Activated CD4-positive, alpha-beta T cell treated with anti-CD3 and anti-CD28 coated beads for 48 hours (primary cell): ENCODE data around the gene TMEM255B.

Experiments
- DNase-seq: peaks from one replicate; pipeline ENCODE4 v3.0.0-alpha.2; 2020

TMEM255B gene

DNA sequence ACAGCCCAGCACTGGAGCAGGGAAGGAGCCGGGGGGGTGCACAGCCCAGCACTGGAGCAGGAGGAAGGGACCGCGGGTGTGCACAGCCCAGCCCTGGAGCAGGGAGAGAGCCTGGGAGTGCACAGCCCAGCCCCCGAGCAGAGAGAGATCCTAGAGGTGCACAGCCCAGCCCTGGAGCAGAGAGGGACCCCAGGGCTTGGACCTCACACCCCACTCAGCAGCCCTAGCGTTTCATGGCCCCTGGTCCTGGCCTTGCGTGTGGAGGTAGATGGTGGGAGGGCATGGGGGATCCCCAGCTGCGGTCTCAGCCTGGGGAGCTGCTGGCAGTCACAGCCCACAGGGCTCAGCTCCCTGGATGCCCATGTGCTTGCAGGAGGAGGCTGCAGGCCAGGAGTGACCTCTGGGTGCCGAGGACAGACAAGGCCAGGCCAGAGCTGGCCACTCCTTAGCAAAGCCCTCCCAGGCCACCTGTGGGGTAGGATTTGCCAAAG lies 79.7 kb downstream of the TMEM255B start:
- DNase-seq: no peak

DNA sequence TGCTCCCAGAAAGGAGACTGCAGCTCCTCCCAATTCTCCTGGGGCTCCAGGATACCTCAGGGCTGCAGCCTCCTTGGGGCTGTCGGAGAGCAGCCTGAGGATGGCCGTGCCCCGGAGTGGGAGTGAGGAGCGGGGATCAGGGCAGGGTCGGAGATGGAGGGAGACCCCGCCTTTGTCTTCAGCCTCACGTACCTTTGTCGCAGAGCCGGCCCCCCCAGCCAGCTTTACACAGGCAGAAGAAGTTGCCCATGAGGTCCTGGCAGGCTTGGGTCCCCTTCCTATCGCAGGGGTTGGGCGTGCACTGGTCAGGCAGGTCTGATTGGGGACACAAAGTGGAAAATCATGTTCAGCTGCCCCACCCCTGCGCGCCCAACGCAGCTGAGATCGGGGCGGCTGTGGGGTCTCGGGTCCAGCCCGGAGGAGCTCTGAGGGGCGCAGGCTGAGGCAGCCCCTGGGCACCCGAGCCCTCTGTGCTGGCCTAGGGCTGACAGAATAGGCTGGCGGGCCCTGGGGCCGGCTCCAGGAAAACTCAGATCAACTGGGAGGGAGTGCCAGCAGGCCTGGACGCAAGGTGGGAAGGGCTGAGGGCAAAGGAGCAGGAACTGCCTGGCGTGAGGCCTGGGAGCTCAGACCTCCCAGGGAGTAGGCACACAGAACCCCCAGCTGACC lies 80.6 kb downstream of the TMEM255B start:
- DNase-seq: no peak

DNA sequence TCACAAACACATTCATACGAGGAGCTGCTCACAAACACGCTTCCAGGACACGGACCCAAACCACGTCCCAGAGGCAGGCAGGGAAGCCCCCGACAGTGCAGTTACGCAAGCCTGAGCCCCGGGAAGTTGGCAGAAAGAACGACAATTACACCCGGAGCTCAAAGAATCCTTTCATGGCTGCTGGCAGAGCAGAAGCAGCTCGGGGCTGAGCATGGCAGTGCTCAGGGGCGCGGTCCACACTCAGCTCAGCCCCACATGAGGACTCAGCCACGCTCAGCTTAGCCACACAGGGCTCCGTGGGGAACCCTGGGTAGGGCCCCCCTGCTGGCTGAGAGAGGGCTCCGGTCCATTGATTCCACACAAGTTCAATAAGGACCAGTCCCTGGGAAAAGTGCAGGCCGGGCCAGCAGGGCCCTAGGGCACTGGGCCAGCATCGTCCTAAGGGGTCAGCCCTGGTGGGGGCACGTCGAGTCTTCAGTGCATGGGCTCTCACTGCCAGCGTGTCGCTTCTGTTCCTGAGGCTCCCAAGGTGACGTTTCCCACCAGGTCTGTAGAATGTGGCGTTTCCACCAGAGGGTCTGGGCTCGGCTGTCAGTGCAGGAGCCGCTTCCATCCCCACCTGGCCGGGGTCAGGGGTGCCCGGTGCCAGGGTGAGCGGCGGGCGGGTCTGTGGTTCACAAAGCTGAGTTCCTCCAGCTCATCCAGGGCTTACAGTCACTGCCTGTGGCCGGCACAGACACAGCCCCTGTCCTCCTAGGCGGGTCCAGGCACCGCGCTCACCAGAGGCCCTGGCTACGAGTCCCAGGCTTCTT lies 81.7 kb downstream of the TMEM255B start:
- no peak for DNase-seq

DNA sequence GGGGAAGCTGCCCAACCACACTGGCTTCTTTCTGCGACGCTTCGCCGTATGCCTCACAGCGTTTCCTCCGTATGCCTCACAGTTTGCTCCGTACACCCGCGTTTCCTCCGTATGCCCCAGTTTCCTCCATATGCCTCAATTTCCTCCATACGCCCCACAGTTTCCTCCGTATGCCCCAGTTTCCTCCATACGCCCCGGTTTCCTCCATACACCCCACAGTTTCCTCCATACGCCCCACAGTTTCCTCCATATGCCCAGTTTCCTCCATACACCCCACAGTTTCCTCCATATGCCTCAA lies 82.3 kb downstream of the TMEM255B start:
- no peak for DNase-seq

DNA sequence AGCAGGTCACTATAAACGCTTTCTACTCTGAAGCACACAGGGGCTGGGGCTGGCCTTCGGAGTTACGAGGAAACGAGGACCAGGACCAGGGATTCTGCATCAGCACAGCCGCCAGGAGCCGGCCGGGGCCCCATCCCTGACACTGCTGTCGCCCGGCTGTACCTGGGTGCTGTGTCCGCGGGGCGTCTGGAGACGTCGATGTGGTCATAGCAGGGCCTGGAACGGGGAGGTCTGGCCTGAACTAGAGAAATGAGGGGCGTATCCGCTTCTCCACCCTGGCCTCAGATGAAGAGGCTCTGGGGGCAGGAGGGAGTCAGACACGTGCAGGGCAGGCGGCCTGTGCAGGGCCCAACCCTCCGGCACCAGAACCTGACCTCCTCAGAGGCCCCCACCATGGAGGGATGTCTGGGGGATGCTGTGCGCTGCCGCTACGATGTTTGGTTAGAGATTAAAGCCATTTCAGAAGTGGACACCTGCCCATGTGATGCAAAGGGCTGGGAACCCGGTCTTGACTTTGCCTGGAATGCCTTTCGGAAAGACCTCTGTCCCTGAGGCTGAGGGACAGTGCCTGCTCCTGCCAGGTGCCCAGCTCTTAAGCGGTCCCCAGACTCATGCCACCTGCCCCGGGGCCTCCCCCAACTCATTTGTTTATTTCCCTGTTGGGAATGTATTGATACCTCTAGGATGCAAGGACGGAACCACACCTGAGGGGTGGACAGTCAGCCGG lies 83.5 kb downstream of the TMEM255B start:
- no peak for DNase-seq

DNA sequence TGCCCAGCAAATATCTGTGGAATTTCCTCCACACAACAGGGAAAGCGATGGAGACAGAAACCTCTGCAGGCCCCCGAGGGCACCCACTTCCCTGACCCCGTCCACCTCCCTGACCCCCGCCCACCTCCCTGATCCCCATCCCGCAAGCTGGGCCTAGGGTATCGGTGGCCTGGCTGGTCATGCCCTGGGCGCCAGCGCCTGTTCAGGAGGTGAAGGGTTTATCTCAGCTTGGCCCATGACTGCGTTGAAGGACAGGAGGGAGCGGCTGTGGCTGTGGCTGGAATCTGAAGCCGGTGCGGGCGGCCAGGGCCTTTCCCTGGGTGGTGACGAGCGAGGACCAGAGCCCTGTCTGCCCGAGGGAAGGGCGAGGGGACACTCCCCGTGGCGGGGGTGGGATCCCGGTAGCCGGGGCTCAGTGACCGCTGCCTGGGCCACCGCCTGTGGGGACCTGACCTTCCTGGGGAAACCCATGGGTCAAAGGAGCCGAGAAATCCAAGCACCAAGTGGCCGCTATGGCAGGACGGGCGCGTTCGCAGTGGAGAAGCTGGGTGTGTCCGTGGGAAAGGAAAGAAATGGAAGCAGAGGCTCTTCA lies 84.1 kb downstream of the TMEM255B start:
- no peak for DNase-seq

DNA sequence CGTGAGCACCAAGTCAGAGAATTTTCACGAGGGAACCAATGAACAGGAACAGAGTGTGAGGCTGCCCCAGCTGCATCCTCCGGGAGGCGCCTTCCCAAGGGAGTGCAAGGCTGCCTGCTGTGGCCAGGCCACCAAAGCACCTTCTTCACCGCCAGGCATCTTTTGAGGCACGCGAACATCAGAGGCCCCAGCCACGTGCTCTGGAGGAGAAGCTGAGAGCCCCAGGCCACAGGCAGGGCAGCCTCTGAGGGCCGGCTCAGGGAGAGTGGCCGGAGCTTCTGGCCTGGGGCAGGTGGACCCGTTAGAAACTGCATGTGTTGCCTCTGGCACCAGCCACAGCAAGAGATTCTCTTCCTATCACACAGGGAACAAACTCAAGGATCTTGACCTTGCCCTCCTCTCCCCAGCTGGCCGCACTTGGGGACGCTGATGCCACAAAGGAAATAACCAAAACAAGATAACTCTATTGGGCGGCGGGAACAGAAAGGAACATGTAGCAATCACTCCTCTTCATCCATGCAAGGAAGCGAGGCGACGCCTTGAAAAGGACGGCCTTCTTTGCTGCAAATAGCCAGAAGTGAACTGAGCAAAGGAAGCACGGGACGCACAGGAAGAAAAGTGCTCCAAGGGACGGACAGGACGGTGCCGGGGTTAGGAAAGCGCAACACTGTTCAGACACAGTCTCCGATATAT lies 85.0 kb downstream of the TMEM255B start:
- no peak for DNase-seq

DNA sequence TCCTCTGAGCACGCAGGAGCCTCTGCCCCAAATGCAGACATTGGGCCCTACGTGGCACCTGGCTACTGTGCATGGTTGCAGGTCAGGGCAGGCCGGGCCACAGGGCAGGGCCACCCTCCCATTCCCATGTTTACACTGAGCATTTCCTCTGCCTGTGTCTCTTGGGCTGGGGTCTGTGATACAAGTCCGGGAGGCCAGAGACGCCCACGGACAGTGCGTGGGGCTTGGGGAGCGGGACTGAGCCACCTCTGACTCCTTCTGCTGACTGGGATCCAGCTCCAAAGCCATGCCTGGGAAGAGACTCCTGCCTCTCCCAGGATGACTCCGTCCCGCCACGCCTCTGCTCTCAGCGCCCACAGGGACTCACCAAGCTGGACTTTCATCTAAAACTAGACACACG lies 86.0 kb downstream of the TMEM255B start:
- no peak for DNase-seq

DNA sequence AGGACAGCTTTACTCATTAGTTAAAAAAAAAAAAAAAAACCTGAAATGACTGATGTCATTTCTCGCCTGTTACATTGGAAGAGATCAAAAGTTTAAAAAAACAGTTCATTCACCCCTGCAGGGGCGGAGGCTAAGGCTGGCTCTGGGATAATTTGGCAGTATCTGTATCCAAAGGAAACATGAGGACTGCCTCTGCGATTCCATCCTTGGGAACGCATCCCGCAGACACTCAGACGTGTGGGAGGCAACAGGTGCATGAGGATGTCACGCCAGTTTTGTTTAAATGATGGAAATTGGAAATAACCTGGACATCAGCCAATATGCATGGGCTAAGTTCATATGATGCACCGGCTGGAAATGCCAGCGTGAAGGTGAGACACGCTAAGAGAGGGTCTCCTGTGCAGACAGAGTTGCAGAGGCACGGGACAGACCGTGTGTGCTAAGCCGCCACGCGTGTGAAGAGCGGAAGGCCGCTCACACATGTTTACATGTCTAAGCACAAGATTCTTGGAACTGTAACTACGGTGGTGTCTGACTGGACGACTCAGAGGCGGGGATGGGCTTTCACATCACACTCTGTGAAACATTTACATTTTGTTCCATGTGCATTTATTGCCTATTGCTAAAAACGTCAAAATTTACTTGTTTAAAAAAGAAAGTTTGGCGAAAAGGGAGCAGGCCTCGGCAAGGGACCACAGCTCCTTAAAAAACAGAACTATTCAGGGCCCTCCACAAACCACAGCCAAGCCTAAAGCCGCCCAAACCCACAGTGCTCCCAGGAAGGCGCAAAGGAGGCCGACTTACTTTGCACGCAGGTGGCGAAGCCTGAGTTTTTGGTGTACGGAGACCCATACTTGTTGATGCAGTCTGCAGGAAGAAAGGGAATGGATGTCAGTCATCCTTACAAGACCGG lies 87.0 kb downstream of the TMEM255B start:
- no peak for DNase-seq

DNA sequence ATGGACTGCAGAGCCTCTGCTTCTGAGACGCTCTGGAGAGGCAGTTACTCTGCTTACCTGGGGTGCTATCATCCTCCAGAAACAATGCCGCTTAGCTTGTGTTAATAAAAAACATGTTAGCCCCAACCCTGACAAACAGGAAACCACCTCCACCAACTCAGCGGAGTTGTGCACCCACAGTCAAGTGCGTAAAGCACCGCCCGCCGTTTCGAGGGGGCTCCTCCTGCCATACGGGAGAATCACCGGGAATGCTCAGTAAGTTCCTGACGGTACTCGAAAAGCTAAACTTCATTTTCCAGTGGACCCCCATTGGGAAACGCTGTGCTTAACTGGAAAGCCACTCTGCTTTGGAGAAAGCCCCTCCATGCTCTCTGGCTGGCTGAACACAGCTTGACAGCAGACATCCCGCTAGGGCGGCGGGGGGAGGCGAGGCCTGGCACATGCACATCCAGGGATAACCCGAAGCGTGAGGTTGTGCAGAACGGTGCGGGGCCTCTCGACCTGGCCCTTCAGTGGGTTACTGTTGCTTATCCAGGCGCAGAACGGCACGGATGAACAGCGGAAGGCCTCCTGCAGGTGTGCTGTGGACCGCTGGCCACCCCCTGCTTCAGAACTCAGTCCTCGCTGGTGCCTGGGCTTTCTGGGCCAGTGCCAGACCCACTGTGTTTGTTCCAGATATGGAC lies 87.8 kb downstream of the TMEM255B start:
- no peak for DNase-seq

DNA sequence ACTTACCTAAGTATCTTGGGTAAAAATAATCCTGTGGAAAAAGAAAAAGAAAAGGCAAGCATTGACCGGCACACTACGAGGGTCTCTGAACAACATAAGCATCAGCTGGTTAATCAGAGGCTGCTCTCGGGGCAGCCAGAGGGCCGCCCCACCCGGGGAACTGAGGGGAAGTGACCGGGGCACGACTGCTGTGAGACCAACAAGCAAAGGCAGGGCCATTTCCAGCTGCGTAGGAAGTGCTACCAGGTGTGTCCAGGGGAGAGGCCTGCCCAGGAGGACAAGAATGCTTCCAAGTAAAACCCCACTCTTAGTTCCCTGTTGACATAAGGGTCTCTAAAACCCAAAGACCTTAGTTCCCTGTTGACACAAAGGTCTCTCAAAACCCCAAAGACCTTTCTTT lies 89.0 kb downstream of the TMEM255B start:
- no peak for DNase-seq

DNA sequence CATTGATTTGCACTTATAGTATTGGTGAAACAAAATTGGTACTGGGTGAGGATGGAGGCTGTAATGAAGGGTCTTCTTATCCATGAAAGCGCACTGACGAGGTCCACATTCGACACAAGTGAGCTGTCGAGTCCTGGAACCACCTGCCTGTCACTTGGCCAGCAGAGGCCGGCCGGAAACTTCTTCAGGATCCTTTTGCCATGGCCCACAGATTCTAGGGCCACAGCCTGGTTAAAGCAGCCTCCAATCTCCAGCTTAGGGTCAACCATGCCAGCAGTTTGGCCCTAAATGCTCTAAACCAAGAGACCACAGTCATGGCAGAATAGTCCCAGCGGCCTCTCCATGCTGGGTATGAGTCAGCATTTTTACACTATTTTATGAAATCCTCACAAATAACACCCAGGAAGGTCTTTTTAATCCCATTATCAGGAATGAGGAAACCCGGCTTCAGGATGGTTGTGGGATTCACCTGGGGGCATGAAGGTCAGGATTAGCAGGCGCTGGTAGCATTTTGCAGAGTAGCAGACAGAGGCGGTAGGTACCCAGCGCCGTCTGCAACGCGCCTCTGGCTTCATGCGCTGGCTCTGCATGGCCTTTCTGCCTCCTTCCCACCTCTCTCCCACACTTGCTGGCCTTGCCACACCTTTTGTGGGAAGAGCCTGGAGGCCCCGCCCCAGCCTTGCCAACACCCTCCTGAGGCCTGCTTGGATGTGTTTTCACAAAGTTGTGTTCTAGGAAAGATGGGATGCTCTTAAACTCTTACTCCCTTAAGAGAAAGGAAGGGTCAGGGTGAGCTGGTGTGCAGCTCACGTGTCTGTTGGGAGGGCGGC lies 89.6 kb downstream of the TMEM255B start:
- DNase-seq: no peak

DNA sequence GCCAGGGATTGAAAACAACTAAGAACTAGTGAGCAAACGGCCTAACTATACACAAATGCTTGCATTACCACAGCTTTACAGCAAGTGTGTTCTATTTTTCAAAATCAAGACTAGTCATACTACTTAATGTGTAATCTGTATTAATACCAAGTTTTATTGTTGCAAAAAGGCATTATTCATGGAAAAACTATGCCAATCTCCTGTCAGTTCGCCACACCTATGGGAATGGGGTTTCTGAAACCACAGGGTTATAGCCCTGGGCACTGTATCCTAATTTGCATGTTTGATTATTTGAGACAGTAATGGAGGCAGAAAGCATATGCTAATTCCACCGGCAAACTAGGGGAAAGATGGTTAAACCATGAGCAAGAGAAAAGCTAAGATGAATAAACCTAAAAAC lies 90.5 kb downstream of the TMEM255B start:
- DNase-seq: no peak

DNA sequence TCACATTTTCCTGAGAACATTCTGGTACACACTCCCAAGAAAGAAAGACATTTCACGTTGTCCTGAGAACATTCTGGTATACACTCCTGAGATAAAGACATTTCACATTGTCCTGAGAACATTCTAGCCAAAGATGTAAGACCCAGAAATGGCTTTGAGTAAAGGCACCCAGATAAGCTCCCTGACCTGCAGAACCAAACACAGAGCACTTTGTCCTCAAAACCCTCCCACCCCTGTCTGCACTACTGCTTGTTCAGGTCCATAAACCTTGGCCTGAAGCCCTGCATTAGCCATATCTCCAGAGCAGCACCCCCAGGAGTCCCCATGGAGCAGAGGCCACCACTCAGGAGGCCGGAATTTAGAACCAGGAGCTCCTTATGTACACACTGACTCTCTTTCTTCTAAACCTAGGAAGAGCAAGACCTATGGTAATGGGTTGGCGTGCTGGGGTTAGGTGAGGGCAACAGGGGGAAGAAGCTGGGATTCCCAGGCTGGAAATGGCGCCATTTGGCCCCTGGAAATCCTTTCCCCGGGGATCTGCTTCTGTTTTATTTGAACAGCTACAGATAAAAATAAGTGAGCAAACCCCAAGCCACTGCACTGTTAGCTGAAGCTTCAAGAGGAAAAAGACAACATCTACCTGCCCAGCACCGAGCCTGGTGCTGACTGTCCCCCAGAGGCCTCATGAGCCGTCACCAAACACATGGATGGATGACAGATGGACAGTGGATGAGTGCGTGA lies 91.1 kb downstream of the TMEM255B start:
- DNase-seq: no peak

DNA sequence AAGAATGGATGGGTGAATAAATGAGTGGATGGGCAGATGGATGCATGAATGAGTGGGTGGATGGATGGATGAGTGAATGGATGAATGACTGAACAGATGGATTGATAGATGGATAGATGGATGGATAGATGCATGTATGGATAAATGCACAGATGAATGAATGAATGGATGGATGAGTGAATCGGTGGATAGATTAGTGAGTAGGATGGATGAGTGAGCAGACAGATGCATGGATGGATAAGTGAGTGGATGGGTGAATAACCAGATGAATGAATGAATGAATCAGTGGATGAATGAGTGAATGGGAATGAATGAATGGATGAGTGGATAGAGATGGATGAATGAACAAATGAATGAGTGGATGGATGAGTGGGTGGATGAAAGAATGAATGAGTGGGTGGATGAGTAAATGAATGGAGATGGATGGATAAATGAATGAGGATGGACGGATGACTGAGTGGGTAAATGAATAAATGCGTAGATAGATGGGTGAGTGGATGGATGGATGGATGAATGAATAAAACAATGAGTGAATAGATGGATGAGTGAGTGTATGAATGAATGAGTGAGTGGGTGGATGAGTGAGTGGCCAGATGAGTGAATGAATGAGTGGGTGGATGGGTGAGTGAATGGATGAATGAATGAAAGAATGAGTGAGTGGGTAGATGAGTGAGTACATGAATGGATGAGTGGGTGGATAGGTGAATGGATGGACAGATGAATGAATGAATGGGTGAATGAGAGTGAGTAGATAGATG lies 91.9 kb downstream of the TMEM255B start:
- DNase-seq: no peak

DNA sequence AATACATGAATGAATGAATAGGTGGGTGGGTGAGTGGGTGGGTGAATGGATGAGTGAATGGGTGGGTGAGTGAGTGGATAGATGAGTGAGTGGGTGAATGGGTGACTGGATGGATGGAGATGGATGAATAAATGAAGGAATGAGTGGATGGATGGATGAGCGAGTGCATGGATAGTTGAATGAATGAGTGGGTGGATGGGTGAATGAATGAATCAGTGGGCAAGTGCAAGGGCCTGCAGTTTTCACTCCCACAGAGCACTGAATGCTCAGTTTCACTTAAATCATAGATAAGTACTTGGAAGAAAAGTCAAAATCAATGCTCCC lies 92.4 kb downstream of the TMEM255B start:
- DNase-seq: no peak

DNA sequence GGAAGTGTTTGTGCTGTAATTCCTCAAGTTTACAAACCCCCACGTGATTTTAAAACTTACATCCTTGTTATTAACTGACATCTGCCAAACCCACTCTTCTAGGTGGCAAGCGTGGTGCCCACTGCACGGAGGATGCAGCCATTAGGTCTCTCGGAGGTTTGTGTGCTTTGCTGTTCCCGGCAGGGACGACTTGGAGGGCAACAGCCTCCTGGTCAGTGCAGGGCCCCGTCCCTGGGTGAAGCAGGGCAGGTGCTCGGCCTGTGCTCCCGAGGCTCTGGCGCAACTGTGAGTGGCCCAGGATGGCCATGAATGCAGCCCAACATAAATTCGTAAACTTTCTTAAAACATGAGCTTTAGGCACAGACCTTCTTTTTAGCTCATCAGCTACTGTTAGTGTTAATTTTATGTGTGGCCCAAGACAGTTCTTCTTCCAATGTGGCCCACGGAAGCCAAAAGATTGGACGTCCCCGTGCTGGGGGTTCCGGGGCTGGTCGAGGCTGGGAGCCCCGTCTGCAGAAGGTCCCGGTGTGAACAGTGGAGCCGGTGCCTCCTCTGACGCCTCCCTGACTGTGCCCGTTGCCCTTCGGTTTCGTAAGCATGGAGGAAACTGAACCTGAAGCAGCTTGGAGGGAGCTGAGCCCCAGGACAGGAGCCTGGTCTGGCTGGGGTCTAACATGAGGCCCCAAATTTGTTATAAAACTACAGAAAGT lies 93.0 kb downstream of the TMEM255B start:
- DNase-seq: no peak
